IMR-90 (cell line): Measurements from ENCODE around the gene TMEM221. TPM values are rescaled to one million over a fixed set of nuclear protein-coding genes. Genes with fewer than 3 reads are reported as not detected.
"Not testable (repeated sequence)": the region's sequence is repeated elsewhere in the genome, so short reads cannot be mapped to it uniquely, and the experiment has no call there.

Source experiments
- ATAC-seq: fragments of 200-7000 bp; cut with Tn5 transposase; 2 replicates; pipeline ENCODE4 v1.9.1; 2020; ENCODE audit warnings: low read depth, mild to moderate bottlenecking, moderate library complexity
- BruUV-seq: library from RNA; stranded (reverse); fragments of 400-500 nt; replicated peaks from 2 replicates; lab custom pipeline; 2021; lab: Mats Ljungman, UMichigan
- CTCF ChIA-PET: fragments of 300-600 bp; formaldehyde crosslinking; extraction: SDS; loops from one replicate; lab custom pipeline; 2021; ENCODE audit warnings: antibody characterized with exemption; lab: Yijun Ruan, JAX
- POLR2A ChIA-PET: fragments of 300-600 bp; sonication (Branson Sonifier 250); formaldehyde crosslinking; loops from one replicate; lab custom pipeline; 2022; ENCODE audit warnings: antibody characterized with exemption; ENCODE audit not compliant: unreplicated experiment; lab: Charles Lee
- DNase-seq: peaks from one replicate; pipeline ENCODE4 v3.0.0; 2013
- H2AFZ ChIP-seq: replicated peaks from 2 replicates; pipeline ENCODE3; 2013; ENCODE audit warnings: low read length, mild to moderate bottlenecking; ENCODE audit not compliant: poor library complexity
- H2AK5ac ChIP-seq: 2 replicates; pipeline ENCODE4 v1.6.1; 2013; ENCODE audit warnings: low read depth, low read length, inconsistent platforms
- H2AK9ac ChIP-seq: replicated peaks from 2 replicates; pipeline ENCODE3; 2013; ENCODE audit warnings: mild to moderate bottlenecking, low read depth, low read length, moderate library complexity; ENCODE audit not compliant: poor library complexity
- H2BK120ac ChIP-seq: 2 replicates; pipeline ENCODE4 v1.6.1; 2013; ENCODE audit warnings: low read depth, low read length, inconsistent platforms
- H2BK15ac ChIP-seq: 3 replicates; pipeline ENCODE4 v1.6.1; 2013; ENCODE audit warnings: low read depth, low read length, inconsistent platforms
- H2BK20ac ChIP-seq: 2 replicates; pipeline ENCODE4 v1.6.1; 2013; ENCODE audit warnings: low read depth, mild to moderate bottlenecking, inconsistent platforms, low read length, moderate library complexity
- H2BK5ac ChIP-seq: 2 replicates; pipeline ENCODE4 v1.6.1; 2013; ENCODE audit warnings: mild to moderate bottlenecking, low read depth, low read length, inconsistent platforms; ENCODE audit not compliant: poor library complexity, severe bottlenecking
- H3K14ac ChIP-seq: replicated peaks from 2 replicates; pipeline ENCODE4 v1.6.1; 2013; ENCODE audit warnings: low read depth, low read length, inconsistent platforms
- H3K18ac ChIP-seq: 2 replicates; pipeline ENCODE4 v1.6.1; 2013; ENCODE audit warnings: low read depth, low read length, control low read depth
- H3K23ac ChIP-seq: 2 replicates; pipeline ENCODE4 v1.6.1; 2013; ENCODE audit warnings: low read depth, low read length, inconsistent platforms
- H3K27ac ChIP-seq: 2 replicates; pipeline ENCODE4 v1.5.1; 2013; ENCODE audit warnings: mild to moderate bottlenecking, control low read depth, low read length; ENCODE audit not compliant: insufficient read depth
- H3K27me3 ChIP-seq: 2 replicates; pipeline ENCODE4 v1.6.1; 2013; ENCODE audit warnings: low read length; ENCODE audit not compliant: control insufficient read depth, insufficient read depth
- H3K36me3 ChIP-seq: 2 replicates; pipeline ENCODE4 v1.6.1; 2013; ENCODE audit warnings: low read length, mixed read lengths; ENCODE audit not compliant: control insufficient read depth, insufficient read depth
- H3K4ac ChIP-seq: 2 replicates; pipeline ENCODE4 v1.6.1; 2013; ENCODE audit warnings: low read depth, low read length, inconsistent platforms
- H3K4me1 ChIP-seq: 2 replicates; pipeline ENCODE4 v1.6.1; 2013; ENCODE audit warnings: low read length, mixed read lengths; ENCODE audit not compliant: control insufficient read depth, insufficient read depth
- H3K4me2 ChIP-seq: 2 replicates; pipeline ENCODE4 v1.6.1; 2013; ENCODE audit warnings: low read depth, mild to moderate bottlenecking, control low read depth, low read length, moderate library complexity
- H3K4me3 ChIP-seq: 2 replicates; pipeline ENCODE4 v1.5.1; 2013; ENCODE audit warnings: low read depth, mild to moderate bottlenecking, control low read depth, low read length, moderate library complexity; ENCODE audit not compliant: insufficient read depth
- H3K56ac ChIP-seq: 2 replicates; pipeline ENCODE4 v1.6.1; 2013; ENCODE audit warnings: low read length, inconsistent platforms; ENCODE audit not compliant: insufficient read depth; ENCODE audit errors: extremely low read depth
- H3K79me1 ChIP-seq, 2 experiments: 2 replicates each; pipeline ENCODE4 v1.6.1; 2013; ENCODE audit warnings: low read length in 2 of 2, inconsistent platforms in 1 of 2, low read depth in 1 of 2
- H3K9ac ChIP-seq: 2 replicates; pipeline ENCODE4 v1.6.1; 2013; ENCODE audit warnings: low read depth, low read length, control low read depth
- H3K9me1 ChIP-seq: 2 replicates; pipeline ENCODE4 v1.6.1; 2013; ENCODE audit warnings: low read length, inconsistent platforms; ENCODE audit not compliant: insufficient read depth
- H3K9me3 ChIP-seq: 2 replicates; pipeline ENCODE4 v1.6.1; 2013; ENCODE audit warnings: low read length; ENCODE audit not compliant: control insufficient read depth, insufficient read depth
- H4K20me1 ChIP-seq: 2 replicates; pipeline ENCODE4 v1.6.1; 2013; ENCODE audit warnings: low read length, inconsistent platforms; ENCODE audit not compliant: insufficient read depth
- H4K5ac ChIP-seq: 2 replicates; pipeline ENCODE4 v1.6.1; 2013; ENCODE audit warnings: mild to moderate bottlenecking, low read depth, low read length, control low read depth
- H4K8ac ChIP-seq, 2 experiments: 2 replicates each; pipeline ENCODE4 v1.6.1; 2013; ENCODE audit warnings: low read depth in 2 of 2, low read length in 2 of 2, control low read depth in 1 of 2, inconsistent platforms in 1 of 2
- H4K91ac ChIP-seq: 2 replicates; pipeline ENCODE4 v1.6.1; 2013; ENCODE audit warnings: low read depth, low read length, inconsistent platforms; ENCODE audit not compliant: insufficient read depth
- WGBS, 2 experiments: methylation state at CpG; one replicate each; pipeline versions ENCODE4 v1.1.5 to v1.1.7; 2013; ENCODE audit warnings: missing lambda C conversion rate in 2 of 2; ENCODE audit not compliant: insufficient read length in 1 of 2; ENCODE audit errors: extremely low coverage in 2 of 2; 5-methylcytosine and 5-hydroxymethylcytosine counted together
- dilution Hi-C: fragments of 300-500 bp; cut with HindIII; formaldehyde crosslinking; loops from one replicate; pipeline ENCODE4 v1.14.3; 2018; ENCODE audit warnings: low sequenced_read_pairs; ENCODE audit not compliant: unreplicated experiment
- in situ Hi-C: fragments of 300-500 bp; cut with MboI; formaldehyde crosslinking; loops from 3 replicates; pipeline ENCODE4 v1.14.3; 2019; ENCODE audit warnings: low sequenced_read_pairs, inconsistent platforms, mixed read lengths
- intact Hi-C: fragments of 100-400 bp; cut with micrococcal nuclease; formaldehyde crosslinking; loops from 2 replicates; pipeline ENCODE4 v1.10.0; 2022
- polyA plus RNA-seq, 3 experiments: library from polyadenylated mRNA; depleted of rRNA; stranded (reverse); fragments of >200 nt; gene quantifications; 2 replicates each; pipeline ENCODE4 v1.2.3, GENCODE V29; 2012; ENCODE audit warnings: low replicate concordance in 1 of 3
- total RNA-seq: library from RNA; depleted of rRNA; stranded (reverse); fragments of >200 nt; gene quantifications from 2 replicates; pipeline ENCODE4 v1.2.3, GENCODE V29; 2012

The TMEM221 gene
- total and polyA plus RNA-seq, 2 of the 4 experiments (the other 2 are of a cell fraction), result 0.12 TPM; not detected in 1

DNA sequence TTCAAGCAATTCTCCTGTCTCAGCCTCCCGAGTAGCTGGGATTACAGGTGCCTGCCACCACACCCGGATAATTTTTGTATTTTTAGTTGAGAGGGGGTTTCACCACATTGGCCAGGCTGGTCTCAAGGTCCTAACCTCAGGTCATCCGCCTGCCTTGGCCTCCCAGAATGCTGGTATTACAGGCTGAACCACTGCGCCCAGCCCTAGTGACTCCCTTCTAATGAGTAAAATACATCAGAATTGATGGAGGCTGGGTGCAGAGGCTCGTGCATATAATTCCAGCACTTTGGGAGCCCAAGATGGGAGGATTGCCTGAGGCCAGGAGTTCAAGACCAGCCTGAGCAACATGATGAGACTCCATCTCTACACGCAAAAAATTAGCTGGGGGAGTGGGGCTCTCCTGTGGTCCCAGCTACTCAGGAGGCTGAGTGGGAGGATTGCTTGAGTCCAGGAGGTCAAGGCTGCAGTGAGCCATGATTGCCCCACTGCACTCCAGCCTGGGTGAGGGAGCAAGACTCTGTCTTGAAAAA is 26.6 kb upstream of the TMEM221 start:
- Histone ChIP-seq H3K18ac (peak overlapping the region; percentile 0; the same call in 1 of the 2 replicates), H2AK5ac (peak overlapping the region; percentile 2; the same call in 1 of the 2 replicates), H3K27ac (0 out of 2 replicates have a peak overlapping the region, but pooled peaks have one; percentile 25), H2AK9ac (peak overlapping the region; percentile 29), H2BK5ac (peak overlapping the region; percentile 3), H3K4ac (peak overlapping the region; percentile 9; the same call in 1 of the 2 replicates), H4K8ac (peak overlapping the region in 1 of 2 experiments; percentile 22; a peak in 1 of 4 replicates), H3K4me1 (peaks cover 16% of the 10 kb centered on the region), H3K79me1 (peaks cover 17 to 68% of the 10 kb centered on the region in 2 experiments)
- H2BK20ac ChIP-seq, H3K9me3 ChIP-seq, DNase-seq, H3K27me3 ChIP-seq, H4K5ac ChIP-seq, H3K56ac ChIP-seq, H3K4me3 ChIP-seq, BruUV-seq, in situ Hi-C loops, H3K23ac ChIP-seq, H2BK15ac ChIP-seq, ATAC-seq, intact Hi-C loops, H3K4me2 ChIP-seq, H3K14ac ChIP-seq, H4K20me1 ChIP-seq, H4K91ac ChIP-seq, H3K9me1 ChIP-seq, CTCF ChIA-PET, dilution Hi-C loops, H3K36me3 ChIP-seq, POLR2A ChIA-PET, H2AFZ ChIP-seq, H2BK120ac ChIP-seq, H3K9ac ChIP-seq: not testable (repeated sequence)
- WGBS, 2 experiments, result no CpG with 5 or more reads among the region's 6 CpGs
